ENCODE results near the gene EPB41L5. TPM values are rescaled to one million over a fixed set of nuclear protein-coding genes. Genes with fewer than 3 reads are reported as not detected.

The EPB41L5 gene
- total and polyA plus RNA-seq, 9 of the 15 experiments (the other 6 are each of a cell fraction or from before 2014, with no cell fraction given) = 2.3 to 14.1 (median 8.2) TPM

DNA sequence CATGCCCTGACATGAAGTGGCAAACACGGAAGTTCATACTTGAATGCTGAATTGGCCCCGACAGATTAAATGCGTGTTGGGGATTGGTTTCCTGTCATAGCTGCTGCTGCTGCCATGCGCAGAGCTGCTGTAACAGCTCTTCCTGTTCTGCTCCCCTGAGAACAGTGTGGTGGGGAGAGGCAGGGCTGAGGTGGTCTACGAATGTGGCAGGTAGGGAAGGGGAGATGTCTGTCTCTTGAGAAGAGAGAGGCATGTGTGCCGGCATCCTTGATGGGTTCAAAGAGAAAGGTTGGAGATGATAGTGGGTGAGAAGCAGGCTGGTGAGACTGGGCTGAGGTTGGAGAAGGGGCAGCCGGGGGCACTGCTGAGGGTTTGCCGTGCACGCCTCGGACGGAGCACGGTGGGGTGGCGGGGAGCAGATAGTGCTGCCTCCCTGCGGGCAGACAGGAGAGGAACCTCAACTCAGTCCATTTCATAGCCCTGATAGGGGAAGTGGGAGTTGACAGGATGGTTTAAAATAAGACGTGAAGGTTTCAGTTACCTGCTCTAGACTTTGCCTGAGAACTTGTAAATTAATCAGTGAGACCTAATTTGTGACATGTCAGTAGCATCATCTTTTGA lies 164.2 kb downstream of the EPB41L5 start (continued):
- TF ChIP-seq, protein P1, sequence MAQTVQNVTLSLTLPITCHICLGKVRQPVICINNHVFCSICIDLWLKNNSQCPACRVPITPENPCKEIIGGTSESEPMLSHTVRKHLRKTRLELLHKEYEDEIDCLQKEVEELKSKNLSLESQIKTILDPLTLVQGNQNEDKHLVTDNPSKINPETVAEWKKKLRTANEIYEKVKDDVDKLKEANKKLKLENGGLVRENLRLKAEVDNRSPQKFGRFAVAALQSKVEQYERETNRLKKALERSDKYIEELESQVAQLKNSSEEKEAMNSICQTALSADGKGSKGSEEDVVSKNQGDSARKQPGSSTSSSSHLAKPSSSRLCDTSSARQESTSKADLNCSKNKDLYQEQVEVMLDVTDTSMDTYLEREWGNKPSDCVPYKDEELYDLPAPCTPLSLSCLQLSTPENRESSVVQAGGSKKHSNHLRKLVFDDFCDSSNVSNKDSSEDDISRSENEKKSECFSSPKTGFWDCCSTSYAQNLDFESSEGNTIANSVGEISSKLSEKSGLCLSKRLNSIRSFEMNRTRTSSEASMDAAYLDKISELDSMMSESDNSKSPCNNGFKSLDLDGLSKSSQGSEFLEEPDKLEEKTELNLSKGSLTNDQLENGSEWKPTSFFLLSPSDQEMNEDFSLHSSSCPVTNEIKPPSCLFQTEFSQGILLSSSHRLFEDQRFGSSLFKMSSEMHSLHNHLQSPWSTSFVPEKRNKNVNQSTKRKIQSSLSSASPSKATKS (CRISPR knock-in tag; IDR thresholded peaks at IDR 0.05) = no peak
- no peak for TF ChIP-seq RHOXF2B (CRISPR knock-in tag; conservative IDR thresholded peaks at IDR 0.05)
- no peak for TF ChIP-seq ZSCAN32 (CRISPR knock-in tag; IDR thresholded peaks at IDR 0.05)
- TF ChIP-seq SRF (CRISPR knock-in tag; IDR thresholded peaks at IDR 0.05) = peak in 1 of 2 experiments; percentile 31; a peak in 1 of 4 replicates
- TF ChIP-seq L3MBTL2 (IDR thresholded peaks at IDR 0.05) = 0 out of 2 replicates have a peak, but pooled peaks have one; percentile 31
- no peak for TF ChIP-seq HMG20A (CRISPR knock-in tag; conservative IDR thresholded peaks at IDR 0.05)
- TF ChIP-seq RBBP5 (IDR thresholded peaks at IDR 0.05; ENCODE audit: borderline replicate concordance, insufficient read depth, low read length, poor library complexity, severe bottlenecking) = no peak
- no peak for TF ChIP-seq U2AF1 (optimal IDR thresholded peaks at IDR 0.05; ENCODE audit: low read depth, low read length)
- TF ChIP-seq MIER1 (IDR thresholded peaks at IDR 0.05; ENCODE audit: low read depth) = no peak
- no peak for TF ChIP-seq ZKSCAN1 (IDR thresholded peaks at IDR 0.05; ENCODE audit: low read depth, low read length)
- no peak for TF ChIP-seq BRD9 (IDR thresholded peaks at IDR 0.05; ENCODE audit: low read depth, partially characterized antibody)
- no peak for TF ChIP-seq BRCA1 (IDR thresholded peaks at IDR 0.05)
- no peak for TF ChIP-seq BRCA1 (CRISPR knock-in tag; IDR thresholded peaks at IDR 0.05)
- TF ChIP-seq ESRRA (IDR thresholded peaks at IDR 0.05; ENCODE audit: borderline replicate concordance, low read depth) = no peak
- no peak for TF ChIP-seq TBP (optimal IDR thresholded peaks at IDR 0.05; ENCODE audit: low read depth, low read length)
- TF ChIP-seq MECOM (CRISPR knock-in tag; IDR thresholded peaks at IDR 0.05) = no peak
- TF ChIP-seq GTF2A2 (tag; IDR thresholded peaks at IDR 0.05) = no peak
- no peak for TF ChIP-seq CBX2 (IDR thresholded peaks at IDR 0.05; ENCODE audit: insufficient read depth, low read length, poor library complexity, severe bottlenecking)
- no peak for TF ChIP-seq HIVEP1 (CRISPR knock-in tag; IDR thresholded peaks at IDR 0.05)
- no peak for TF ChIP-seq PTTG1 (tag; IDR thresholded peaks at IDR 0.05; ENCODE audit: low read depth)
- TF ChIP-seq NFYB (IDR thresholded peaks at IDR 0.05; ENCODE audit: extremely low read depth, insufficient read length) = no peak
- no peak for TF ChIP-seq ZNF232 (CRISPR knock-in tag; IDR thresholded peaks at IDR 0.05)
